GM19025 (cell line): ENCODE measurements around the gene ACSF2.

ENCODE experiments used
- ATAC-seq: cut with Tn5 transposase; IDR thresholded peaks from one replicate; pipeline ENCODE4 v1.9.1; 2021; ENCODE audit warnings: mild to moderate bottlenecking, low read depth, moderate library complexity; ENCODE audit not compliant: unreplicated experiment

The ACSF2 gene

GRCh38 chr17:50518384-50519023 lies 92.5 kb downstream of the ACSF2 start:
- no peak for ATAC-seq

DNA sequence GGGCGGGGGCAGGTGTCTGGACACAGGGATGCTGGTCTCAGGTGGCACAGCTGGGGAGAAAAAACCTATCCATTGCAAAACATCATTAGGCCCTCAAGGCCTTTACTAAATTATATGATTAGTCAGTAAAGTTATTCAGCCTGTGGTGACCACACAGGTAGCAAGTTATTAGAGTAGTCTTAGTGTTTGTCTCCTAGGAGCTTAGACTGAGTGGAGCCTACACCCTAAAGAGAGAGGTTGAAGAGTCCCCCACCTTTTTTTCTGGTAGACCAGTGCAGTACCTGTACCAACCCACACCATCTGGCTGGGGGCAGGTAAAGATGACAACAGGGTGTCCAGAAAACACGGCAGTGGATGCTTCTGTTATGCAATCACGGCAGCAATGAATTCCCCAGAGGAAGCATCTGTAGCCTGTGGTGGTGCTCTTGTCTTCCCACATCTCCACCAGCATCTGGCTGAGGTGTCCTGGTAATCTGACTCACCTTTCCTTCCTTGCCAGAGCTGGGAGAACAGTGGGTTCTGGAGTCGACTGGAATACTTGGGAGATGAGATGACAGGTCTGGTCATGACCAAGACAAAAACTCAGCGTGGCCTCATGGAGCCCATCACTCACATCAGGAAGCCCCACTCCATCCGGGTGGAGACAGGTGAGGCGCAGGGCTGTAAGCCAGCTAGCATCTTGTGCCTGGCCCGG lies 93.3 kb downstream of the ACSF2 start:
- no peak for ATAC-seq

- no peak for ATAC-seq
Measured at GRCh38 chr17:50520483-50520882, 94.5 kb downstream of the ACSF2 start.

DNA sequence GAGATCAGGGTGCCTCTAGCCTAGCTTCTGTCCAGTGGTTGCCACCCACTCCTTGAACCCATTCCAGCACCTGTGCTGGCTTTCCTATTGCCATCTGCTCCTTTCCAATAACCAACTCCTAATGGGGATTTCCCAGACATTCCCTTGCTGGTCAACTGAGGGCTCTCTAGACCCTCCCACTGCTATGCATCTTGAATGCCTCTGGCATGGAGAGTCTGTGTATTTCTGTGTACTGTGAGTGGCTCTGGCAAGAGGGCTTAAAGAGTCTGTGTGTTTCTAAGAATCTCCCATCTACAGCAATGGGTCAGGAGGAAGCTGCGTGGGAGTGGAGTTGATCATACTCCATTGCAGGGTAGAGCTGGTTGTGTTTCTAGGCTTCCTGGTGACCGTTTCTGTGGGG lies 95.5 kb downstream of the ACSF2 start:
- ATAC-seq, result no peak

DNA sequence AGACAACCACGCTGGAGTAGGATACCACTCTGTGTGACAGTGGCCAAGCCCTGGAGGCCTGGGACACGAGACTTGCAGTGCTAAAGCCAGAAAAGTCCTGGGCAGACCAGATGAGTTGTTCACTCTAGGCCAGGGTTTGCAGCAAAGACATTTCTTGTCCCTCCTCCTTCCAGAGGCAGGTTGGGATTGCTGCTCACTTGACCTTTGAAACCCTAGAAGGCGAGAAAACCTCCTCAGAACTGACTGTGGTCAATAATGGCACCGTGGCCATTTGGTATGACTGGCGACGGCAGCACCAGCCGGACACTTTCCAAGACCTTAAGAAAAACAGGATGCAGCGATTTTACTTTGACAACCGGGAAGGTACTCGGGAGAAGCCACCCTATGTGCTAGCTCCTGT lies 96.7 kb downstream of the ACSF2 start:
- no peak for ATAC-seq

GRCh38 chr17:50523208-50523607 lies 97.2 kb downstream of the ACSF2 start:
- no peak for ATAC-seq
